ENCODE measurements around the gene PTPRE. TPM values are rescaled to one million over a fixed set of nuclear protein-coding genes. Genes with fewer than 3 reads are reported as not detected.

Gene PTPRE
- total and polyA plus RNA-seq, 7 donors = 0.48 to 4.5 (median 2.7) TPM

- no peak overlapping the region for H3K4me3 ChIP-seq
- TF ChIP-seq CTCF (IDR thresholded peaks at IDR 0.05) = no peak
- intact Hi-C loops (cut with DNase I) = no loop called here
- WGBS, 3 donors = 22 to 39% (median 31%) methylated on average over 16 of the region's 16 CpGs
- ATAC-seq (no peak), DNase-seq (no peak)
- H3K4me1 ChIP-seq = no peaks in the 10 kb centered on the region
- H3K9me3 ChIP-seq = no peaks in the 10 kb centered on the region
- peaks cover 0 to 8% (median 7%) of the 10 kb centered on the region in 3 donors for H3K27me3 ChIP-seq (ENCODE audit: insufficient read depth in 3 of 3, low read length in 2 of 3)
- H3K36me3 ChIP-seq (ENCODE audit: insufficient read depth in 1 of 2, low read depth in 1 of 2) = no peaks in the 10 kb centered on the region
- no peak overlapping the region for H3K27ac ChIP-seq
Measured at GRCh38 chr10:127887541-127888415, 19.1 kb upstream of the PTPRE start.

- Histone ChIP-seq H3K27ac (peak overlapping the region; percentile 9), H3K9me3 (no peaks in the 10 kb centered on the region), H3K36me3 (ENCODE audit: insufficient read depth in 1 of 2, low read depth in 1 of 2) (no peaks in the 10 kb centered on the region), H3K4me1 (no peaks in the 10 kb centered on the region), H3K4me3 (no peak overlapping the region), H3K27me3 (ENCODE audit: insufficient read depth in 3 of 3, low read length in 2 of 3) (peaks cover 0 to 8% (median 7%) of the 10 kb centered on the region in 3 donors)
- TF ChIP-seq CTCF (IDR thresholded peaks at IDR 0.05) = no peak
- WGBS, 3 donors = 42 to 62% (median 45%) methylated on average over 13 of the region's 13 CpGs
- no peak for DNase-seq
- intact Hi-C loops (cut with DNase I) = no loop called here
- peak in 1 of 4 donors; percentile 44 for ATAC-seq
Measured at GRCh38 chr10:127888521-127889312, 18.2 kb upstream of the PTPRE start.

- peaks cover 0 to 8% (median 7%) of the 10 kb centered on the region in 3 donors for H3K27me3 ChIP-seq (ENCODE audit: insufficient read depth in 3 of 3, low read length in 2 of 3)
- DNase-seq (no peak), ATAC-seq (peak in 3 of 4 donors; percentile 34 to 46 (median 37))
- no peak for TF ChIP-seq CTCF (IDR thresholded peaks at IDR 0.05)
- 21 to 43% (median 30%) methylated on average over 4 of the region's 4 CpGs for WGBS, 3 donors
- H3K4me1 ChIP-seq = no peaks in the 10 kb centered on the region
- H3K27ac ChIP-seq = peak overlapping the region; percentile 9
- intact Hi-C loops (cut with DNase I) = no loop called here
- H3K9me3 ChIP-seq = no peaks in the 10 kb centered on the region
- no peaks in the 10 kb centered on the region for H3K36me3 ChIP-seq (ENCODE audit: insufficient read depth in 1 of 2, low read depth in 1 of 2)
- H3K4me3 ChIP-seq = no peak overlapping the region
Measured at GRCh38 chr10:127889605-127890195, 17.2 kb upstream of the PTPRE start.

GRCh38 chr10:127890216-127890615 lies 16.7 kb upstream of the PTPRE start:
- Histone ChIP-seq H3K4me1 (no peaks in the 10 kb centered on the region), H3K36me3 (ENCODE audit: insufficient read depth in 1 of 2, low read depth in 1 of 2) (no peaks in the 10 kb centered on the region), H3K4me3 (no peak overlapping the region), H3K9me3 (no peaks in the 10 kb centered on the region), H3K27me3 (ENCODE audit: insufficient read depth in 3 of 3, low read length in 2 of 3) (peaks cover 0 to 7% (median 7%) of the 10 kb centered on the region in 3 donors), H3K27ac (no peak overlapping the region)
- TF ChIP-seq CTCF (IDR thresholded peaks at IDR 0.05) = no peak
- intact Hi-C loops (cut with DNase I) = no loop called here
- WGBS, 3 donors = 29 to 43% (median 36%) methylated on average over 3 of the region's 3 CpGs
- no peak for DNase-seq
- no peak for ATAC-seq
